Cardiac fibroblast (primary cell): ENCODE measurements around the gene LORICRIN.

ENCODE experiments used
- DNase-seq, 2 donors: peaks; one replicate each; pipeline versions ENCODE4 v3.0.0 to v3.0.0-alpha.2; 2010; ENCODE audit warnings: low read depth in 2 of 2
- H3K4me3 ChIP-seq, 2 donors: replicated peaks in 1 of 2; 1 replicate in 1 of 2; 2 replicates in 1 of 2; pipeline ENCODE4 v1.5.1; 2011; ENCODE audit warnings: low read depth in 2 of 2, low read length in 2 of 2, mild to moderate bottlenecking in 2 of 2, moderate library complexity in 1 of 2
- TF ChIP-seq, protein P1 (sequence below): IDR thresholded peaks from one replicate; pipeline ENCODE4 v1.5.1; 2011; ENCODE audit warnings: low read depth, mild to moderate bottlenecking, low read length, inconsistent platforms

Gene LORICRIN

DNA sequence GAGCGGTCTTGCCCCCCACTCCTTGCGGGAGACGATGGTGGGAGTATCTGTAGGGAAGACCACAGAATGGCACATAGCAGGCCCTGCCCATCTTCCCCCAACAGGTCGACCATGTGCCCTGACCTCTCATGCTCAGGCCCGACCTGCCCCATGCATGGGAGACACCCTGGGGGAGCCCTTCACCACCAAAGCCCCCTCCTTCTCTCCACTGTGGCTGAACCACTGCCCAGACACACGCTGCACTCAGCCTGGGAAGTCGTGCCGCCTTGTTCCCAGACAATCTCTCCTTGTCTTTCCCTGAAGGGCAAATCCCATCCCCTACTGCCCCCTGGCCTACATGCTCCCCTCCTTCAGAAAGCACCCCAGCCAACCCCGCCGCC is 47.7 kb downstream of the LORICRIN start:
- TF ChIP-seq, protein P1, sequence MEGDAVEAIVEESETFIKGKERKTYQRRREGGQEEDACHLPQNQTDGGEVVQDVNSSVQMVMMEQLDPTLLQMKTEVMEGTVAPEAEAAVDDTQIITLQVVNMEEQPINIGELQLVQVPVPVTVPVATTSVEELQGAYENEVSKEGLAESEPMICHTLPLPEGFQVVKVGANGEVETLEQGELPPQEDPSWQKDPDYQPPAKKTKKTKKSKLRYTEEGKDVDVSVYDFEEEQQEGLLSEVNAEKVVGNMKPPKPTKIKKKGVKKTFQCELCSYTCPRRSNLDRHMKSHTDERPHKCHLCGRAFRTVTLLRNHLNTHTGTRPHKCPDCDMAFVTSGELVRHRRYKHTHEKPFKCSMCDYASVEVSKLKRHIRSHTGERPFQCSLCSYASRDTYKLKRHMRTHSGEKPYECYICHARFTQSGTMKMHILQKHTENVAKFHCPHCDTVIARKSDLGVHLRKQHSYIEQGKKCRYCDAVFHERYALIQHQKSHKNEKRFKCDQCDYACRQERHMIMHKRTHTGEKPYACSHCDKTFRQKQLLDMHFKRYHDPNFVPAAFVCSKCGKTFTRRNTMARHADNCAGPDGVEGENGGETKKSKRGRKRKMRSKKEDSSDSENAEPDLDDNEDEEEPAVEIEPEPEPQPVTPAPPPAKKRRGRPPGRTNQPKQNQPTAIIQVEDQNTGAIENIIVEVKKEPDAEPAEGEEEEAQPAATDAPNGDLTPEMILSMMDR, result no peak
- DNase-seq, result no peak
- H3K4me3 ChIP-seq, result no peak overlapping the region

DNA sequence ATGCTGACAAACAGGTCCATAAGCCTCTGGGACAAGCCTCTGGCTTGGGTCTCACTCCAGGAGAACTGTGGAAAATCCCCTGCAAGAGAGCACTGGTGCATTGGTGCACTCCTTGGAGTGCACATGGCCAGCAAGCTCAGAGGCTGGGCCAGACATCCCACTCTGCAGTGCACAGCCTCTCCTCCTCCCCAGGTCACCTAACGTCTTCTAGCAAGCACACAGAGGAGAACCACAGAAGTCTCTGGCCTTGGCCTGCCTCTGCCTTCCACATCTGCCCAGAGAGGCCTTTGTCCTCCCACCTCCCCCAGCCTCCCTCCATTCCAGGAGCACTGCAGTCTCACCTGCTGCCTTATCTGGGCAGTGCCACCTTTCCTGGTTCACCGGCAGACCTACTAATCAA is 49.1 kb downstream of the LORICRIN start:
- DNase-seq, result no peak
- no peak overlapping the region for H3K4me3 ChIP-seq
- TF ChIP-seq, protein P1, result no peak

DNA sequence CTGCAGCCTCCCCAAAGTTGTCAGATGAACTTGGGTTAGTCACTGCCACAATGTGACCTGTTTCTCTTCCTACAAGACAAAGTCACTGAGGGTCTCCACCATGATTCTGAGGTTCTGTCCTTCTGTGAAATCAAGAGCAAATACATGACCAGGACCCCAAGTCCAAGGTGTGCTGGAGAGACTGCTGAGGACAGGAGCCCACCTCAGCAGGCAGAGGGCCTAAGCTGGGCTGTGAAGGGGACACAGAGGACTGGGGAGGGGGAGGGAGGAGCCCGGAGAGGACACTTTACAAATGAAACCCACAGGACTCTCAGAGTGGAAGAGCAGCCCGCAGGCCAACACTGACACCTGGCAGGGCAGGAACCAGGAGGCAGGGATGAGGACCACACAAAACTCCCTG is 50.0 kb downstream of the LORICRIN start:
- TF ChIP-seq, protein P1, result no peak

DNA sequence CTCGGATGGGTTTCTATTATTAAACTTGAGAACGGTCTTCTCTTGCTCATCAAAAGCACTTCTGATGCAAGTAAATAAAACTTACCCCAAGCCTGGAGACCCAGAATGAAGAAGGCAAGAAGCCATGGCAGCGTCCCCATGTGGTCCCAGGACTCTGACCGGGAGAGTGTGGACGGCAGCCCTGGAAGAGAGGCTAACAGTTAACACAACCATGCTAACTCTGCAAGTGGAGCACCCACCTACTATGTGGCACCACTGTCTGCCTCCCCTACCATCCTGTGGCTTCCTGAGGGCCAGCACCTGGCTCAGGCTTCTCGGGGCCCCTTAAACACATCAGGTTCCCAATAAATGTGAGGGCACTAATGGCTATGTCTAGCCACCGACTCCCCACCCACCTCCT is 51.0 kb downstream of the LORICRIN start:
- no peak overlapping the region for H3K4me3 ChIP-seq
- TF ChIP-seq, protein P1, result no peak
- DNase-seq, result no peak

More for the DNA sequence above, 50.0 kb downstream of the LORICRIN start:
- DNase-seq, result no peak
- H3K4me3 ChIP-seq, result no peak overlapping the region
